Upper lobe of left lung (tissue), 6 donors: ENCODE data around the gene CHRNA4. TPM values are rescaled to one million over a fixed set of nuclear protein-coding genes. Genes with fewer than 3 reads are reported as not detected.
A peak's percentile ranks its signal among the peaks of the same experiment; 100 is the strongest.

Experiments
- ATAC-seq, 2 donors: fragments of 200-7000 bp; cut with Tn5 transposase; one replicate each; pipeline ENCODE4 v1.9.1; 2022; ENCODE audit warnings: mild to moderate bottlenecking in 2 of 2, moderate library complexity in 2 of 2; ENCODE audit not compliant: low FRiP score in 2 of 2
- DNase-seq, 2 donors: peaks; one replicate each; pipeline ENCODE4 v3.0.0-alpha.2; 2019 to 2020
- H3K27ac ChIP-seq, 4 donors: fragments of 200-600 bp; sonication (generic); one replicate each; pipeline ENCODE4 v1.5.1; 2016 to 2019
- H3K27me3 ChIP-seq, 4 donors: fragments of 200-600 bp; sonication (generic); one replicate each; pipeline ENCODE4 v1.5.1; 2017 to 2019
- H3K36me3 ChIP-seq, 4 donors: fragments of 200-600 bp; sonication (generic); one replicate each; pipeline ENCODE4 v1.5.1; 2016 to 2019
- H3K4me1 ChIP-seq, 4 donors: fragments of 200-600 bp; sonication (generic); one replicate each; pipeline ENCODE4 v1.5.1; 2018 to 2019
- H3K4me3 ChIP-seq, 4 donors: fragments of 200-600 bp; sonication (generic); one replicate each; pipeline ENCODE4 v1.5.1; 2017 to 2019; ENCODE audit warnings: mild to moderate bottlenecking in 2 of 4, moderate library complexity in 1 of 4
- H3K9me3 ChIP-seq, 4 donors: fragments of 200-600 bp; sonication (generic); one replicate each; pipeline ENCODE4 v1.5.1; 2018 to 2019
- CTCF ChIP-seq, 6 experiments: fragments of 450-650 bp in 4 of 6; fragments of 200-600 bp in 2 of 6; sonication (generic) in 2 of 6; IDR thresholded peaks; one replicate each; pipeline ENCODE4 v1.5.1; 2016 to 2019; ENCODE audit warnings: antibody characterized with exemption in 6 of 6
- EP300 ChIP-seq, 4 donors: sonication (generic); formaldehyde crosslinking; IDR thresholded peaks; one replicate each; pipeline ENCODE4 v1.5.1; 2017; ENCODE audit warnings: antibody characterized with exemption in 4 of 4, control low read depth in 2 of 4
- POLR2A ChIP-seq, 4 donors: fragments of 450-650 bp; IDR thresholded peaks; one replicate each; pipeline ENCODE4 v1.5.1; 2016 to 2017; ENCODE audit warnings: antibody characterized with exemption in 4 of 4, mild to moderate bottlenecking in 2 of 4
- POLR2AphosphoS5 ChIP-seq, 2 donors: sonication (generic); formaldehyde crosslinking; IDR thresholded peaks; one replicate each; pipeline ENCODE4 v1.5.1; 2017; ENCODE audit warnings: antibody characterized with exemption in 2 of 2
- WGBS, 2 donors: methylation state at CpG; one replicate each; pipeline ENCODE4 v1.1.5; 2017 to 2018; 5-methylcytosine and 5-hydroxymethylcytosine counted together
- total RNA-seq, 6 donors: library from RNA; depleted of rRNA in 4 of 6; stranded (reverse); fragments of >200 nt in 4 of 6; gene quantifications; one replicate each; pipeline versions ENCODE4 v1.1.0 to v1.2.1, GENCODE V29; 2016 to 2021
- donor health status: DM: no; HTN: no; CAD: no; lungs with moderate emphysema.
- donor health status: DM: no; HTN: yes; CAD: no; lungs with severe emphysema.

Gene CHRNA4
- total RNA-seq, 6 donors from 2014 or later = 0.10 TPM; not detected in 5

DNA sequence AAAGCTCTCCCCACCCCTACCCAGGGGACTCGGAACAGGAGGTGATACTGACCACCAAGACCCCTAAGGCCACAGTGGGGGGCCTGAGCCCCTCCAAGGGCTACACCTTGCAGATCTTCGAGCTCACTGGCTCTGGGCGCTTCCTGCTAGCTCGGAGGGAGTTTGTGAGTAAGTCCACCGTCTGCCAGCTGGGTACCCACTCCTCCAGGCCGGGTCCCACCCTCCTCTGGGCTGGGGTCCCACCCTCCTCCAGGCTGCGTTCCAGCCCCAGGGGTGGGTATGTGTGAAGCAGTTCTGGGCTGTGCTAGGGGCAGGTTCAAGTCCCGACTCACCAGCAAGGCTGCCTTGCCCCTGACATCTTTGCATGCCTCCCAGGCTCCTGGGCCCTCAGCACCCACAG, 55.8 kb downstream of the CHRNA4 start:
- peaks cover 0 to 9% (median 1%) of the 10 kb centered on the region in 4 donors for H3K9me3 ChIP-seq
- no peaks in the 10 kb centered on the region for H3K36me3 ChIP-seq
- DNase-seq = peak in 1 of 2 donors; percentile 43
- H3K27ac ChIP-seq = no peak overlapping the region
- H3K4me1 ChIP-seq = peaks cover 0 to 8% (median 0%) of the 10 kb centered on the region in 4 donors
- peaks cover 0 to 18% (median 3%) of the 10 kb centered on the region in 4 donors for H3K27me3 ChIP-seq
- 41 to 60% methylated on average over 1 to 8 of the region's 8 CpGs for WGBS, 2 donors
- ATAC-seq = no peak
- no peak overlapping the region for H3K4me3 ChIP-seq
- TF ChIP-seq EP300 (IDR thresholded peaks at IDR 0.05) (no peak), CTCF (IDR thresholded peaks at IDR 0.05) (no peak), POLR2AphosphoS5 (IDR thresholded peaks at IDR 0.05) (no peak), POLR2A (IDR thresholded peaks at IDR 0.05) (no peak)

GRCh38 chr20:63303095-63303666, 58.0 kb downstream of the CHRNA4 start:
- 61 to 71% methylated on average over 5 of the region's 5 CpGs for WGBS, 2 donors
- peaks cover 0 to 13% (median under 1%) of the 10 kb centered on the region in 4 donors for H3K27me3 ChIP-seq

GRCh38 chr20:63301671-63302070, 59.5 kb downstream of the CHRNA4 start:
- Histone ChIP-seq H3K9me3 (peaks cover 0 to 9% (median 1%) of the 10 kb centered on the region in 4 donors), H3K27me3 (peaks cover 0 to 8% (median 2%) of the 10 kb centered on the region in 4 donors), H3K27ac (no peak overlapping the region), H3K36me3 (no peaks in the 10 kb centered on the region), H3K4me1 (no peaks in the 10 kb centered on the region), H3K4me3 (no peak overlapping the region)
- TF ChIP-seq CTCF (IDR thresholded peaks at IDR 0.05) (no peak), EP300 (IDR thresholded peaks at IDR 0.05) (no peak), POLR2A (IDR thresholded peaks at IDR 0.05) (no peak), POLR2AphosphoS5 (IDR thresholded peaks at IDR 0.05) (no peak)
- no peak for DNase-seq
- no peak for ATAC-seq
- WGBS, 2 donors = 96 to 100% methylated on average over 1 of the region's 1 CpG

More at GRCh38 chr20:63303095-63303666, 58.0 kb downstream of the CHRNA4 start:
- Histone ChIP-seq H3K27ac (no peak overlapping the region), H3K9me3 (peaks cover 0 to 9% (median 1%) of the 10 kb centered on the region in 4 donors), H3K4me3 (no peak overlapping the region), H3K4me1 (no peaks in the 10 kb centered on the region), H3K36me3 (no peaks in the 10 kb centered on the region)
- TF ChIP-seq CTCF (IDR thresholded peaks at IDR 0.05) (no peak), POLR2A (IDR thresholded peaks at IDR 0.05) (no peak), EP300 (IDR thresholded peaks at IDR 0.05) (no peak), POLR2AphosphoS5 (IDR thresholded peaks at IDR 0.05) (no peak)
- ATAC-seq = no peak
- no peak for DNase-seq

DNA sequence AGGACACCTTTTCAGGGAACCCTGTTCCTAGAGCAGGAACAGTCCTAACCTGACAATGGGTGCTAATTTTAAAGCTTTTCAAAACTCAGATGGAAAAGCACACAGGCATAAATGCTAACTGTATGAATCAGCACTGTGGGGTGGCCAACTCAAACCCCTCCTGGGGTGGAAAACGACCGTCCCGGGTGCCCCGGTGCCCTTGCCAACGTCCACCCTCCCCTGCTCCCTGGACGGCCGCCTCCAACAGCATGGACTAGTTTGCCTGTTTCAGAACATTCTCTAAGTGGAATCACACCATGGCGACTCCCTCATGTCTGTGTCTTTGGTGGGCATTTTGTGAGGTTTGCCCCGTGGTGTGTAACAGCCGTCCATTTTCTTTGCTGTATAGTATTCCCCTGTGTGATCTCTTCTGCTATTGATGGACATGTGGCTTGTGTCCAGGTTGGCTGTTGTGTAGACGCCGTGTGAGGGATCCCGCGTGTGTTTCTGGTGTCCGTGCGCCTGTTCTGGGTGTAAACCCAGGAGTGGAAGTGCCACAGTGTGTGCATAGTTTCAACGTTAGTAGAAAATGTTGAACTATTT, 62.3 kb downstream of the CHRNA4 start:
- ATAC-seq (no peak), DNase-seq (peak in 1 of 2 donors; percentile 34)
- Histone ChIP-seq H3K4me3 (no peak overlapping the region), H3K27me3 (peaks cover 0 to 17% (median 2%) of the 10 kb centered on the region in 4 donors), H3K27ac (no peak overlapping the region), H3K9me3 (peaks cover 0 to 9% (median 1%) of the 10 kb centered on the region in 4 donors), H3K36me3 (no peaks in the 10 kb centered on the region), H3K4me1 (no peaks in the 10 kb centered on the region)
- TF ChIP-seq POLR2AphosphoS5 (IDR thresholded peaks at IDR 0.05) (no peak), POLR2A (IDR thresholded peaks at IDR 0.05) (no peak), CTCF (IDR thresholded peaks at IDR 0.05) (no peak), EP300 (IDR thresholded peaks at IDR 0.05) (no peak)
- WGBS, 2 donors = 88 to 94% methylated on average over 16 to 17 of the region's 17 CpGs
